Right lobe of liver (tissue), 4 donors: ENCODE results near the gene CSNK1A1.

Experiments
- POLR2A ChIP-seq: fragments of 450-650 bp; IDR thresholded peaks from one replicate; pipeline ENCODE4 v1.6.1; 2017; ENCODE audit warnings: antibody characterized with exemption, mild to moderate bottlenecking
- TF ChIP-seq, protein P1 (sequence below), 4 donors: fragments of 200-600 bp in 3 of 4; fragments of 450-650 bp in 1 of 4; IDR thresholded peaks; one replicate each; pipeline versions ENCODE4 v1.5.1 to v1.8.0; 2016 to 2022; ENCODE audit warnings: antibody characterized with exemption in 4 of 4, mild to moderate bottlenecking in 2 of 4
- donor health status: DM: no; HTN: no; CAD: no.
- donor health status: DM: no; HTN: no; CAD: no.
- donor health status: DM: no; HTN: yes; CAD: no.

DNA sequence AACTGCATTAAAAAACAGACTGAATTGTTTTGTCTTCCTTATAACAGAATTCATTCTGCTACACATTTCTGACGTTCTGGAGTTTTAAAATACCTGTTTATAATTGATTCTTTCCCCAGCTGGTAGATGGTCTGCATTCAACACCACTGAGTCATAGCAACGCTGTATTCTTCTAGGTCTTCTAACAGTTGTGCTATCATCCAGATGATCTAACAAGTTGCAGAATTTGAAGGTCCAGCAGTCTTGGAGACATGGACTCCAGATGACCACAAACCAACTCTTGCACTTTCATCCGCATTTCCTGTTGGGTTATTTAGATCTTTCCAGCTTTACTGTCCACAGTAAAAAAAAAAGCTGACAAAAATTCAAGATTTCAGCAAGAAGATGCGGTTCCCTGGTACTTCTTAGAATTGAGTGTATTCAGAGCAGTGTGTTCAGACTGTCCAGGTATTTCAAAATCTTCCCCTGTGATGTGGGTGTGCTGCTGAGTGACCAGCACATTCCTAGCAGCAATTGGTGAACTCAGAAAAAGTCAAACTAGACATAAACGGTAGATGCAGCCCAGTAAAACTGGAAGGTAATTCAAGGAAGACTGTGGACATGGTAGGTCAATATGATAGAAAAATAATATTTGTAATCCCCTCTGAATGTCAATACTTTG is 50.2 kb downstream of the CSNK1A1 start:
- TF ChIP-seq, protein P1, sequence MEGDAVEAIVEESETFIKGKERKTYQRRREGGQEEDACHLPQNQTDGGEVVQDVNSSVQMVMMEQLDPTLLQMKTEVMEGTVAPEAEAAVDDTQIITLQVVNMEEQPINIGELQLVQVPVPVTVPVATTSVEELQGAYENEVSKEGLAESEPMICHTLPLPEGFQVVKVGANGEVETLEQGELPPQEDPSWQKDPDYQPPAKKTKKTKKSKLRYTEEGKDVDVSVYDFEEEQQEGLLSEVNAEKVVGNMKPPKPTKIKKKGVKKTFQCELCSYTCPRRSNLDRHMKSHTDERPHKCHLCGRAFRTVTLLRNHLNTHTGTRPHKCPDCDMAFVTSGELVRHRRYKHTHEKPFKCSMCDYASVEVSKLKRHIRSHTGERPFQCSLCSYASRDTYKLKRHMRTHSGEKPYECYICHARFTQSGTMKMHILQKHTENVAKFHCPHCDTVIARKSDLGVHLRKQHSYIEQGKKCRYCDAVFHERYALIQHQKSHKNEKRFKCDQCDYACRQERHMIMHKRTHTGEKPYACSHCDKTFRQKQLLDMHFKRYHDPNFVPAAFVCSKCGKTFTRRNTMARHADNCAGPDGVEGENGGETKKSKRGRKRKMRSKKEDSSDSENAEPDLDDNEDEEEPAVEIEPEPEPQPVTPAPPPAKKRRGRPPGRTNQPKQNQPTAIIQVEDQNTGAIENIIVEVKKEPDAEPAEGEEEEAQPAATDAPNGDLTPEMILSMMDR (IDR thresholded peaks at IDR 0.05), result no peak
- no peak for TF ChIP-seq POLR2A
